ENCODE data around the gene FAM241B. TPM values are rescaled to one million over a fixed set of nuclear protein-coding genes. Genes with fewer than 3 reads are reported as not detected.

FAM241B gene
- total and polyA plus RNA-seq, 2 donors = 1.0 to 8.3 TPM

GRCh38 chr10:69639291-69640195 is 9.5 kb downstream of the FAM241B start:
- Histone ChIP-seq H3K27me3 (ENCODE audit: control insufficient read depth in 2 of 2, insufficient read depth in 1 of 2, low read length in 1 of 2) (peaks cover 0 to 27% of the 10 kb centered on the region in 2 donors), H3K36me3 (ENCODE audit: control insufficient read depth in 2 of 2, insufficient read depth in 2 of 2, low read length in 1 of 2) (no peaks in the 10 kb centered on the region), H3K27ac (ENCODE audit: low read depth in 1 of 2, low read length in 1 of 2) (no peak overlapping the region), H3K9me3 (ENCODE audit: control insufficient read depth in 2 of 2, insufficient read depth in 1 of 2, low read length in 1 of 2) (no peaks in the 10 kb centered on the region), H3K4me3 (ENCODE audit: low read length in 2 of 2) (no peak overlapping the region), H3K4me1 (ENCODE audit: control insufficient read depth in 2 of 2, insufficient read depth in 2 of 2, low read length in 2 of 2) (no peaks in the 10 kb centered on the region)
- peak; percentile 23 to 80 (median 62) for DNase-seq (ENCODE audit: low read depth in 6 of 9, low spot score in 9 of 9)
- 58% methylated on average over 11 of the region's 11 CpGs for WGBS

DNA sequence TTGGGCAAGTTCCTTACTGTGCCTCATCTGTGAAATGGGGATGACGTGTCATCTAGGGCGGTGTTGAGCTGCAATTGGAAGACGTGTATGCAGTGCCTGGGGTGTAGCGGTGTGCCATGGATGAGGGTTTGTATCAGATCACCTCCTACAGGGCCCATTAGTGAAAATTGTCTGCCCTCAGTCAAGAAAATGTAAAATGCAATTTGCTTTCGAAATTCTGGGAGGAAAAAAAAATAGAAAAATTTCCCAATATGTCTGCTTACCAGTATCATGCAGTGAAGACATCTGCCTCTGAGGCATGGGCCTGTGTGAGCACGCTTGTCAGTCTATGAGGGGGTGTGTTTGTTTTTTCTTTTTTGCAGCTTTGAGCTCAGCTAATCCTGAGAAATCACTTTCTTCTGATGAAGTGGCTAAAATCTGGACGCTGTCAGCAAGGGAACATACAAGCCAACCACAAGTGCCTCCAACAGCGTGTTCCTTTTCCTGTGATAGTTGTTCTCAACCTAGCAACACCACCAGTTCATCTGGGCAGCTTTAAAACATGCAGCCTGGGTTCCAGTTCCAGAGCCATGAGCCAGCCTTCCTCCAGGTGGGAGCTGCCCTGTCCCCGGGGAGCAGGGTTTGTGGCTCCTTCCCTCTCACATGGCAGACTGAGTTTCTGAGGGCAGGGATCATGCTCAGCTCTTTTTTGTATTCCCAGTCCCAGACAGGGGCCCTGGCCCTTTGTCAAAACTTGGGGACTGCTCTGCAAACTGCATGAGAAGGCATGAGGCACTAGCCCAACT is 10.3 kb downstream of the FAM241B start:
- Histone ChIP-seq H3K36me3 (ENCODE audit: control insufficient read depth in 2 of 2, insufficient read depth in 2 of 2, low read length in 1 of 2) (no peaks in the 10 kb centered on the region), H3K9me3 (ENCODE audit: control insufficient read depth in 2 of 2, insufficient read depth in 1 of 2, low read length in 1 of 2) (no peaks in the 10 kb centered on the region), H3K27me3 (ENCODE audit: control insufficient read depth in 2 of 2, insufficient read depth in 1 of 2, low read length in 1 of 2) (peaks cover 0 to 30% of the 10 kb centered on the region in 2 donors), H3K27ac (ENCODE audit: low read depth in 1 of 2, low read length in 1 of 2) (no peak overlapping the region), H3K4me1 (ENCODE audit: control insufficient read depth in 2 of 2, insufficient read depth in 2 of 2, low read length in 2 of 2) (no peaks in the 10 kb centered on the region), H3K4me3 (ENCODE audit: low read length in 2 of 2) (no peak overlapping the region)
- 73% methylated on average over 9 of the region's 9 CpGs for WGBS
- no peak for DNase-seq (ENCODE audit: low read depth in 6 of 9, low spot score in 9 of 9)

- no peaks in the 10 kb centered on the region for H3K36me3 ChIP-seq (ENCODE audit: control insufficient read depth in 2 of 2, insufficient read depth in 2 of 2, low read length in 1 of 2)
- no peaks in the 10 kb centered on the region for H3K9me3 ChIP-seq (ENCODE audit: control insufficient read depth in 2 of 2, insufficient read depth in 1 of 2, low read length in 1 of 2)
- H3K4me3 ChIP-seq (ENCODE audit: low read length in 2 of 2) = no peak overlapping the region
- 90% methylated on average over 12 of the region's 12 CpGs for WGBS
- peaks cover 0 to 26% of the 10 kb centered on the region in 2 donors for H3K27me3 ChIP-seq (ENCODE audit: control insufficient read depth in 2 of 2, insufficient read depth in 1 of 2, low read length in 1 of 2)
- DNase-seq (ENCODE audit: low read depth in 6 of 9, low spot score in 9 of 9) = no peak
- H3K4me1 ChIP-seq (ENCODE audit: control insufficient read depth in 2 of 2, insufficient read depth in 2 of 2, low read length in 2 of 2) = no peaks in the 10 kb centered on the region
- no peak overlapping the region for H3K27ac ChIP-seq (ENCODE audit: low read depth in 1 of 2, low read length in 1 of 2)
Observed at GRCh38 chr10:69641261-69641980, 11.4 kb downstream of the FAM241B start.

- Histone ChIP-seq H3K4me1 (ENCODE audit: control insufficient read depth in 2 of 2, insufficient read depth in 2 of 2, low read length in 2 of 2) (no peaks in the 10 kb centered on the region), H3K4me3 (ENCODE audit: low read length in 2 of 2) (no peak overlapping the region), H3K9me3 (ENCODE audit: control insufficient read depth in 2 of 2, insufficient read depth in 1 of 2, low read length in 1 of 2) (no peaks in the 10 kb centered on the region), H3K36me3 (ENCODE audit: control insufficient read depth in 2 of 2, insufficient read depth in 2 of 2, low read length in 1 of 2) (no peaks in the 10 kb centered on the region), H3K27ac (ENCODE audit: low read depth in 1 of 2, low read length in 1 of 2) (no peak overlapping the region), H3K27me3 (ENCODE audit: control insufficient read depth in 2 of 2, insufficient read depth in 1 of 2, low read length in 1 of 2) (peaks cover 0 to 20% of the 10 kb centered on the region in 2 donors)
- DNase-seq (ENCODE audit: low read depth in 6 of 9, low spot score in 9 of 9) = no peak
- 85% methylated on average over 5 of the region's 5 CpGs for WGBS
Observed at GRCh38 chr10:69642747-69643146, 12.7 kb downstream of the FAM241B start.

- H3K4me3 ChIP-seq (ENCODE audit: low read length in 2 of 2) = no peak overlapping the region
- no peaks in the 10 kb centered on the region for H3K36me3 ChIP-seq (ENCODE audit: control insufficient read depth in 2 of 2, insufficient read depth in 2 of 2, low read length in 1 of 2)
- DNase-seq (ENCODE audit: low read depth in 6 of 9, low spot score in 9 of 9) = no peak
- WGBS = 71% methylated on average over 16 of the region's 16 CpGs
- peaks cover 0 to 20% of the 10 kb centered on the region in 2 donors for H3K27me3 ChIP-seq (ENCODE audit: control insufficient read depth in 2 of 2, insufficient read depth in 1 of 2, low read length in 1 of 2)
- no peaks in the 10 kb centered on the region for H3K9me3 ChIP-seq (ENCODE audit: control insufficient read depth in 2 of 2, insufficient read depth in 1 of 2, low read length in 1 of 2)
- H3K4me1 ChIP-seq (ENCODE audit: control insufficient read depth in 2 of 2, insufficient read depth in 2 of 2, low read length in 2 of 2) = no peaks in the 10 kb centered on the region
- H3K27ac ChIP-seq (ENCODE audit: low read depth in 1 of 2, low read length in 1 of 2) = no peak overlapping the region
Observed at GRCh38 chr10:69643779-69644657, 14.0 kb downstream of the FAM241B start.

DNA sequence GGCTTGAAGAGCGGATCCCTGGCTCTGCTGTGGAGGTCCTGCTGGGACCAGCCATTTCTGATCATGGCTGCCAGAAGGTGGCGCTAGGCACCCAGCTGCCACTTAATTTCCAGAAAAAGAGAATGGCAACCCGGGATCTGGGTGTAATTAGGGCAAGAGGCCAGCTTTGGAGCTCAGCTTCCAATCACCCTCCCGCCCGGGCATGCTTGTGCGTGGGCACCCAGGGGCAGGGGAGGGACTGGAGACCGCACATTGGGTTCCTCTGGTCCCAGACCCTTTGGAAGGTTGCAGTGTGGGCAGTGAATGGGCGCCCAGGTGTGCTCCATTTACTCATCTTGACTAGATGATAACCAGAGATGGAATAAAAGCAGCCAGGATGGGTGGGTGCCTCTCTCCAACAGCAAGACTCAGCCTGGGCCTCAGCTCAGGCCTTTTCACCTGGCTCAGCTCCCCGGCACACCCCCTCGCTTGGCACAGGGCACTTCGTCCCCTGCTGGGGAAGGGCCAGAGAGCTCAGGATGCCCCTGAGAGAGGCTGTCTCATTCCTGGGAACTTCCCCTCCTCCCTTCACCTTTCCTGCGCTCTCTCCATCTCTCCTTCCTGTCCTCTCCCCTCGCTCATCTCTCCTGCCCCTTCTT is 14.7 kb downstream of the FAM241B start:
- H3K4me3 ChIP-seq (ENCODE audit: low read length in 2 of 2) = no peak overlapping the region
- no peak overlapping the region for H3K27ac ChIP-seq (ENCODE audit: low read depth in 1 of 2, low read length in 1 of 2)
- no peaks in the 10 kb centered on the region for H3K36me3 ChIP-seq (ENCODE audit: control insufficient read depth in 2 of 2, insufficient read depth in 2 of 2, low read length in 1 of 2)
- H3K4me1 ChIP-seq (ENCODE audit: control insufficient read depth in 2 of 2, insufficient read depth in 2 of 2, low read length in 2 of 2) = no peaks in the 10 kb centered on the region
- no peaks in the 10 kb centered on the region for H3K9me3 ChIP-seq (ENCODE audit: control insufficient read depth in 2 of 2, insufficient read depth in 1 of 2, low read length in 1 of 2)
- WGBS = 64% methylated on average over 13 of the region's 13 CpGs
- peak in 3 of 9 donors; percentile 10 to 27 (median 20) for DNase-seq (ENCODE audit: low read depth in 6 of 9, low spot score in 9 of 9)
- peaks cover 0 to 17% of the 10 kb centered on the region in 2 donors for H3K27me3 ChIP-seq (ENCODE audit: control insufficient read depth in 2 of 2, insufficient read depth in 1 of 2, low read length in 1 of 2)

GRCh38 chr10:69645296-69646184 is 15.5 kb downstream of the FAM241B start:
- Histone ChIP-seq H3K27me3 (ENCODE audit: control insufficient read depth in 2 of 2, insufficient read depth in 1 of 2, low read length in 1 of 2) (peaks cover 0 to 15% of the 10 kb centered on the region in 2 donors), H3K4me3 (ENCODE audit: low read length in 2 of 2) (no peak overlapping the region), H3K4me1 (ENCODE audit: control insufficient read depth in 2 of 2, insufficient read depth in 2 of 2, low read length in 2 of 2) (no peaks in the 10 kb centered on the region), H3K9me3 (ENCODE audit: control insufficient read depth in 2 of 2, insufficient read depth in 1 of 2, low read length in 1 of 2) (no peaks in the 10 kb centered on the region), H3K36me3 (ENCODE audit: control insufficient read depth in 2 of 2, insufficient read depth in 2 of 2, low read length in 1 of 2) (no peaks in the 10 kb centered on the region), H3K27ac (ENCODE audit: low read depth in 1 of 2, low read length in 1 of 2) (no peak overlapping the region)
- DNase-seq (ENCODE audit: low read depth in 6 of 9, low spot score in 9 of 9) = no peak
- 96% methylated on average over 24 of the region's 24 CpGs for WGBS

All from thymus (tissue), 11 donors.